Measurements from ENCODE around the gene B3GAT2.

B3GAT2 gene

DNA sequence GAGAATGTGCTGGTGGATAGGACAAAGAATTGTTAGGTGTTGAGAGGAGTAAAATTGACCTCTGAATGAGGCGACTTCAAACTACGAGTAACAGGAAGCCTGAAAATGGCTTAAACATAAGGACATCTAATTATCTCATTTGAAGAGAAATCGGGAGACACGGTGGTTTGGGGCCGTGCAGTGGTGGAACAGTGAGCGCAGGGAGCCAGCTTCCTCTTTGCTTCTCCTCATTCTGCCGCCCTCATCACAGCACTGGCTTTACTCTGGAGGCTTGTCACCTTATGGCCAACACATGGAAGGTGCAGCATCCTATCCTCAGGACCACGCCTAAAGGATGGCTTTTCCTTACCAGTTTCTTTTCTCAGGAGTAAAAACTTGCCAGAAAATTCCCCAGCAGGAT, 114.3 kb downstream of the B3GAT2 start:
- no peak for DNase-seq (ENCODE audit: low spot score)

DNA sequence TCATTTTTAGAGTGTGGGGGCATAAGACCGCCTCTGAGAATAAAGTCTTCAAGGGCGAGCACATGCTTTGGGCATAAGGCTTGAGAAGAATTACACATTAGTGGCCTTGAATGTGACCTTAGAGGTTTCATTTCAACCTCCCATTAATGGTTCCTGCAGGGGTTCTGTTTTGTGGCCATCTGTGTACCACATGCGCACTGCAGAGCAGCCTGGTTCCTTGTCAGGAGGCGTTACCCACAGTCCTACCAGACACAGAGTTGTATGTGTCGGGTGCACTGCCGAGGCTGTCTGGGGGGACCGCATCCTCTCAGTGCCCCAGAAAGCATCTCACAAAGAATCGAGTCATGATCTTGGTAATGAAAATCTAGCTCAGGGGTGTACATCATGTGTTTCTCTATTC, 115.7 kb downstream of the B3GAT2 start:
- DNase-seq (ENCODE audit: low spot score) = no peak

DNA sequence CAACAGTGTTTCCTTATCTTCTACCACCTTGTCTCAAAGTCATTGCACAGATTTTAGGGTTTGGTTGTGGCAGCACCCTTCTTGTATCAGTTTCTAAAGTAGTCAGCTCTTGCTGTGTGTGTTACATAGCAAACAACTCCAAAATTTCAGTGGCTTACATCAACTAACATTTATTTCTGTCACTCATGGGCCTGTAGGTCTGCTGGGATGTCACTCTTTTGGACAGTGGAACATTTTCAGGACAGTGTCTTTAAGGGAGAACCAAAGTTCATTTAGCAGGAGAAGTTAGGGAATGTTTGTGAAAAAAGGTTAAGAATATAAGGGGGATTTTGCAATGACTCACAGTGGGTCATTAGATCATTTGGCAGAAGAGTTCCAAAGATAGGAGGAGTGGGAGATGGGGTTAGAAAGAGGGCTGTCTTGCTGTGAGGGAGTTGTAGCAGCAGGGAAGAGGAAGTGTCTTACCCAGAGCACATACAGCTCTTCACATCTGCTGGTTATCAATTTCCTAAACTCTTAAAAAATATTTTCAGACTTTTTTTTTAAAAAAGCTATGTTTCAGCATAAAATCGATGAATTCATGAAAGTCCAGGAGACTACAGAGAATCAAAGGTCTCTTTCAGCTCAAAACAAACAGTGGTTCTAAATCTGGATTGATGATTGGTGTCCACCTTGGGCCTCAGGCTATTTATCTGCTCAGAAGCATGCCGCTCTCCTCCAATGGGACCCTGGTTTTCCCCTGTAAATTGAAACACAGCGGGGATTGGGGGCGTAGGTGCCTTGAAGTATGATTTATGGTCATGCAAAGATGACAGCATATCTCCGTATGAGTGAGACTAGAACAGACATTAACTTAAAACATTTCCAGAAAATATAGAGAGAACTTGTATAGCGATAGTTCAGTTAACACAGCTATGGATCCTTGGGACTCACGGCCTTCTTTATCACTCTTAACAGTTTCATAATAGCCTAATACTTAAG, 117.3 kb downstream of the B3GAT2 start:
- DNase-seq (ENCODE audit: low spot score) = no peak

DNA sequence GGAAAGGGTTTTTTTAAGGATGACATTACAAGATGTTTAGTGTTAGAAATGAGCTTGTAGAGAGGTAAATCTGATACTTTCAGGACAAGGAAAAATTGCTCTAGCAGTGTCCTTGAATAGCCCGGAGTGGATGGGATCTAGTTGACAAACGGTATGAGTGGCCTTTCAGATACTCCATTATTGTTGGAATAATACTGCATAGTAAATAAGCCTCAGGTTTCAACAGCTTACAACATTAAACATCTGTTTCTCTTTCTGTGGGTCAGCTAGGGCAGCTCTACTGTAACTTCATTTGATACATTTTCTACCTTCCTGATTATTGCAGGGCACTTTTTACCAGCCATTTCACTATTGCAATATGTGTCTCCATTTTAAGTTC, 118.0 kb downstream of the B3GAT2 start:
- DNase-seq (ENCODE audit: low spot score) = no peak

DNA sequence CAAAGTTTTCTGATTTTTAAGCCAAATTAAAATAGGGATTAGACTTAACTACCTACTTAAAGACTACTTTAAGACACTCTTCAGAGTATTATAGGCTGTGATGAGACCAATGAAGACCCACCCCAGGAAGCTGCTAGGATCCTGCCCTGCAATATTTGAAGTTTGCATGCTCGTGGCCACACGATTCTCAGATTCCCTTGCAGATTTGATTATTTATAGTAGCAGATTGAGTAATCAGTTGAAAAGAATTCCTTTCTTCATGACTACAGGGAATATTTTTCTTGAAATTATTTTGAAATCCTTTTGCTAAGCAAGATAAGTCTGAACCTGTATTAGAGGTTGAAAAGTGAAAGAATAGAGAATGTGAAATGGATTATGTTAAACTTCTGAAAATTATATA, 122.3 kb downstream of the B3GAT2 start:
- no peak for DNase-seq (ENCODE audit: low spot score)

DNA sequence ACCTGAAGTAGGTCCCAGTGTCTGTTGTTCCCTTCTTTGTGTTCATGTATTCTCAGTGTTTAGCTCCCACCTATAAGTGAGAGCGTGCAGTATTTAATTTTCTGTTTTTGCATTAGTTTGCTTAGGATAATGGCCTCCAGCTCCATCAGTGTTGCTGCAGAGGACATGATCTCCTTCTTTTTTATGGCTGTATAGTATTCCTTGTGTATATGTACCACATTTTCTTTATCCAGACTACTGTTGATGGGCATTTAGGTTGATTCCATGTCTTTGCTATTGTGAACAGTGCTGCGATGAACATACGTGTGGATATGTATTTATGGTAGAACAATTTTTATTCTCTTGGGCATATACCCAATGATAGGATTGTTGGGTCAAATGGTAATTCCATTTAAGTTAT, 125.4 kb downstream of the B3GAT2 start:
- no peak for DNase-seq (ENCODE audit: low spot score)

DNA sequence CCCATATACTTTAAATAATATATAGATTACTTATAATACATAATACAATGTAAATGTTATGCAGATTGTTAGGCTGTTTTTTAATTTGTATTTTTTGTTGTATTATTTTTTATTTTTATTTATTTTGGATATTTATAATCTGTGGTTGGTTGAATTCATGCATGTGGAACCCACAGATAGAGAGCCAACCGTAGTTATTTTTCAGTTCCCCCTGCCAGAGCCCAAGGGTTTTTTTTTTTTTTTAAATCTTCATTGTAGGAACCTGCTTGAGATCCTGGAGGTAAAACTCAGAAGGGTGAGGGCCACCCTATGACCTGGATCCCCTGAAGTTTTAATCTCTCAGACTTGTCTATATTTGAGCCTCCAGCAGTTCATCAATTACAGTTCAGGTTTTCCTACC, 133.2 kb downstream of the B3GAT2 start:
- DNase-seq (ENCODE audit: low spot score) = no peak

DNA sequence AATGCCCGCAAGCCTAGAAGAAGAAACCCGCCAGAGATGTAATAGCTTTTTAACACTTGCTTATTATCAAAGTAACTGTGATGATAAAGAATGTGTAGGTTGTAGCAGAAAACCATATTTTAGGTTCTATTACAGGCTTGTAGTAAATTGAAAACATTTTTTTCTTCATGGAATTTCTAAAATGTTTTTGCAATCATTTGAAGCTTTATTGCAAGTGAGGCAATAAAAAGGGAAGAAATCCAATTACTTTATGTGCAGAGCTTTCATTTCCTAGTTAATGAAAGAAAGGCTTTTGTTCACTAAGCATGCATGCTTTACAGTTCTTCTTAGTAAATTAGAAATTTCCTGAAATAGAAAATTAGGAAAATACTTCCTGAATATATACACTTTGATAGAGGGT, 135.1 kb downstream of the B3GAT2 start:
- no peak for DNase-seq (ENCODE audit: low spot score)

DNA sequence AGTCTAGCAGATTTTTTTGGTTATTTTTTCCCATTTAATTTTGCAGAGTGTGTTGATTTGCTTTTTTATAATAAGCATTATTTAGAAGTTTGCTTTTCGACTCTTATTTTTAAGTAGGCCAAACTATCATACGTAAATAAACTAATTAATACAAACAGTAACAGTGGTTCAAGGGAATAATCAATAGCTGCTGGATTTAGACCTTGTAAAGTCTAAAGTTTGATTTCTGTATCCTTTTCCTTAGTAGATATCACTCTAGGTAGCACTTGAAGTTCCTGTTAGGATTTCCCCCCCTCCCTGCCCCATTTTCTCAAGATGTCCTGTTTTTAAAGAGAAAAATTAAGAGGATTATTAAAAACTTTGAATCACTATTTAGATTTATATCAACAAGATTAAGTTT, 136.1 kb downstream of the B3GAT2 start:
- DNase-seq (ENCODE audit: low spot score) = no peak

DNA sequence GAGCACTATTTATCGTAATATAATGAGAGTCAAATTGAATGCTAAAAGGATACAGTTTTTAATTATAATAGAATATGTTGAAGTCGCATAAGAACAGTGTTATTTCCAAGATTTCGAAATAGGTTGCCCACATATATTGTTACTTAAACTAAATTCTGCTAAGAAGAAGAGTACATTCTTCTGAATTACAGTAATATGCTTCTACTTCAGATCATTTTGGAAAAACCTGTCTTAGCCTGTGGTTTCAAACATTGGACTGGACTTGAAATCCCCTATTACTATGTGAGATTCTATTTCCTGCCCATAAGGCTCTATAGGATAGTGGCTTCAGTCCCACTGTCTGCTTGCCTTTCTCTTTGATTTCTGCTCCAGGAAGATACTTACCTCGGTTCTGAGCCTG, 137.2 kb downstream of the B3GAT2 start:
- DNase-seq (ENCODE audit: low spot score) = no peak

DNA sequence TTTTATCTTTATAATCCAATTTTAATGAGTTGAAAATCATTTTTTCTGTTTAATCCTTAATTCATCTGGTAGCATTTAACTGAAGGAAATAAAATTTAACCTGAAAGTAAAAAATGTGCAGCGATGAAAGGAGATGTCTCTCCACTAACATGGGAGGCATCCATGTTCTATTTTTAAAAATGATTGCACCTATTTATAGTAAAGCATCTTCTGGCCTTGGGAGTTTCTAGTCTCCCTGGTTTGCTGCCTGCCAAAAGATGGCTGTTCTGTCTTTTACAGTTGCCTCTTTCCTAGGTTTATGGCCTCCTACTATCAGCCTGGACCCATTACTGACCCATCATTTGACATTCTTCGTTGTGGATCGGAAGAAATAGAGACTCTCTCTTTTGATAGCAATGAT, 143.0 kb downstream of the B3GAT2 start:
- no peak for DNase-seq (ENCODE audit: low spot score)

DNA sequence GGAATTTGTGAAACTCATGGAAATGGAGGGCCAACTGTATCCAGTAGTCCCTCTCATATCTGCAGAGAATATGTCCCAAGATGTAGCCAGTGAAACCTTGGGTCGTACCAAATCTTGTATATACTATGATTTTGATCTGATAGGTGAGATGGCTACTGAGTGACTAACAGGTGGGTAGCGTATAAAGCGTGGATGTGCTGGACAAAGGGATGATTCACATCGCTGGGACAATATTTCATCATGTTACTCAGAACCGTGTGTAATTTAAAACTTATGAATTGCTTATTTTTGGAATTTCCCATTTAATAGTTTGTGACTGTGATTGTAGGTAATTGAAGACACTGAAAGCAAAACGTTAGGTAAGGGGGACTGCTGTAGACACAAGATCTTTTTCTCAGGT, 145.1 kb downstream of the B3GAT2 start:
- no peak for DNase-seq (ENCODE audit: low spot score)

Measured in SW480 (cell line).